CD4-positive, alpha-beta T cell treated with Interleukin-12 subunit alpha and Interleukin-12 subunit beta, for 1 hour (primary cell): ENCODE data around the gene CAMTA1.

Experiments used
- DNase-seq: peaks from one replicate; pipeline ENCODE4 v3.0.0-alpha.2; 2020

The CAMTA1 gene

DNA sequence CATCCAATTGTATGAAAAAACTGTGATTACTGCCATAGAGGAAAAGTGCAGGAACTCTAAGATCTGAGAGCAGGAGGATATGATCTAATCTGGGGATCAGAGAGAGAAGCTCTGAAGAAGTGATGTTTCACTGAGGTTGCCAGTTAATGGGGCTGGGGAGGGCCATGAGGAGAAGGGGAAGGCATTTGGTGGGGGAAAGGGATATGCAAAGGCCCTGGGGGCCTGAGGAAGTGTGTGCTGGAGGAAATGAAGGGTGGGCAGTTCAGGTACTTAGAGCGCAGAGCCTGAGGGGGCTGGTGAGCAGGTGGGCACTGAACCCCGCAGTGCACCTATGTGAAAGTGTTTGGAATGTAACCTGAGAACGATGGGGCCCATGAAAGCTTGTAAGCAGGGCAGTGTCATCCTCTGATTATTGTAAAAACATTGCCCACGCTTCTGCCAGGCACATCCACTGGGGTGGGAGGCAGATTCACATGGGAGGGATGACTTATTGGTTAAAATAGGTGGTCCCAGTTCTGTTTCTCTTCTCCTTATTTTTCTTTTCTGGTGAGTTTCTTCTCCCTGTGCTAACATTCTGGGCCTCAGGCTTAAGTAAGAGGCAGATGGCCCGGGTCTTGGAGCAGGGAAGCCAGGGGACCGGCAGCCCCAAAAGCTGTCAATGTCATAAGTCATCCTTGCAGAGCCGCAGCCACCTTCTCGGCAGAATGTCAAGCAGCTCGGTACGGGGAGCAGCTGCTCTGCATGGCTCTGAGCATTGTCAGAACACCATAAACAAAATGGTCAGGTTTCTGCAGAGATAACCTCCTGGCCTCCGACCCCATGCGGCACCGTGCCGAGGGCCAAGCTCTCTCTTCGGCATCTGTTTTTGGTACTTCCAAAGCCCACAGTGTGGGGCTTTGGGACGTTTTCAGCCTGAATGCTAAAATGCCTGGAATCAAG is 493.8 kb downstream of the CAMTA1 start:
- no peak for DNase-seq

DNA sequence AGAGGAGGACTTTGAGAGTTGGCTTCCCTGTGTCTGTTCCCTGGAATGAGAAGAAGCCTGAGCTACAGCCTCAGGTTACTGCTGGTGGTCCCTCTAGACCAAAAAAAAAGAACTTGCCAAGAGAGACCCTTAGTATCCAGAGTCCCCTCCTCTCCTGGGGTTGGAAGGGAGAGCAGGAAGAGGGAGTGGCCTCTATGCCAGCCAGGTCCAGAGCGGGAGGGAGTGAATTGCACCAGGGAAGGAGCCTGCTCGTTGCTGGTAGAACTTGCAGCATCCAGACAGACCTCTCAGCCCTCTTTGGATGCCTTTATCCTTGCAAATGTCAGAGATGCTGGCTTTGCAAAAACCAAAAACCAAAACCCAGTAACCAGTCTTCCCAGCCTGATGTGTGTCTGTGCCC is 494.5 kb downstream of the CAMTA1 start:
- DNase-seq, result no peak

DNA sequence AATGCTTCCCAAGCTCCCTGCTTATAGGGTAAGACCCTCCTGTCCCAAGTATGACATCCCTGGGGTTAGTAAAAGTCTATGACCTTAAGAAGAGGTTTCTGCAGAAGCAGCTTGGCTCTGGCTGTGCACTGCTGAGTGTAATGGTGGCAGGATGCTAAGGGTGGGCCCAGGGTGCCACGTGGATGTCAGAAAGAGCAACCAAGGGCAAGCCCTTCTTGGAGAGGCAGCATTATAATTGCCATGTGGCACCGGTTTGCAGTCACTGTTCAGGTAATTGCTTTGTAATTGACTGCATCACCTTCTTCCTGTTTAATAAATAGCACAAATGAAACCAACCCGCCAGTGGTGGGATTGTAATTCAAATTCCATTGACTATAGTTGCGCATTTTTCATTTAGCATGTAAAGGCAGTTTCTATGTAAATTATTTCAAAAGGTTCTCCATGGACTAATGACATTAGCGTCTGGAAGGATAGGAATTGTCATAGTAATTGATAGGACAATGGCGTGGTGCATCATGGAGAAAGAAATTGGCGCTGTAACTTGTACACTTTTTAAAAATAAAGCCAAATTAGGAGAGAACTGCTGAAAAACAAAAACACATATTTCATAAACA is 495.2 kb downstream of the CAMTA1 start:
- no peak for DNase-seq

DNA sequence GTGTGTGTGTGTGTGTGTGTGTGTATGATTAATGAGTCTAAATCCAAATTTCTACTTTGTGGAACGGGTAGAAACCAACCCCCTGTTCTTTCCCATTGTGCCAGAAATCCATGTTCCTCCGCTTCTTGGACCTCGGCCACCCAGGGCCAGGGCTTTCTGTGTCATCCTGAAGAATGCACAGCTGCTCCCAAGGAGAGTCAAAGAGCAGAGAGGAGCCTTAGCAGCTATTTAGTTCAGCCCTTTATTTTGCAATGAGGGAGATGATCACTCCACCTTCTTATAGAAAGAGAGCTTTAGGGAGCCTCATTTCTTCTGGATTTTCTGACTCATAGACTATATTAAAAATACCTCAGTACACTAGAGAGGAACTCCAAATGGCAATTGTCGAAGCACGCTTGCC is 496.6 kb downstream of the CAMTA1 start:
- no peak for DNase-seq

GRCh38 chr1:7284839-7285435 is 499.7 kb downstream of the CAMTA1 start:
- no peak for DNase-seq

GRCh38 chr1:7285856-7286454 is 500.7 kb downstream of the CAMTA1 start:
- no peak for DNase-seq

DNA sequence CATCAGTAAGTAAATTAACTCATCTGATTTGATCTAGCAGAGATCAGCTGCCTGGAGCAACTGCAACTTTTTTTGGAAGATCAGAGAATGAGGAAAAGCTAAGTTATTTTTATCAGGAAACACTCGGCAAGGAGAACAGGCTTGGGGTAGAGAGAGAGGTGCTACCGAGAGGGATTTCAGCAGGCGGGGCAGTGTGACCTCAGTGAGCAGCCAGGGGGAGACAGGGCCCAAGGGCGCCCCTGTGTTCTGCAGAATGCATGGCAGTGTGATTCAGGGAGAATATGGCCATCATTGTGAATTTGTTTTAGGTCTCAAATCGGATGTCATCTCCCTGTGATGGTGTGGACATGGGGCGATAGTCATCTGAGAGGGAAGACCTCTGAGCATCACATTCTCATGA is 501.8 kb downstream of the CAMTA1 start:
- no peak for DNase-seq

GRCh38 chr1:7288992-7289391 is 503.7 kb downstream of the CAMTA1 start:
- no peak for DNase-seq

DNA sequence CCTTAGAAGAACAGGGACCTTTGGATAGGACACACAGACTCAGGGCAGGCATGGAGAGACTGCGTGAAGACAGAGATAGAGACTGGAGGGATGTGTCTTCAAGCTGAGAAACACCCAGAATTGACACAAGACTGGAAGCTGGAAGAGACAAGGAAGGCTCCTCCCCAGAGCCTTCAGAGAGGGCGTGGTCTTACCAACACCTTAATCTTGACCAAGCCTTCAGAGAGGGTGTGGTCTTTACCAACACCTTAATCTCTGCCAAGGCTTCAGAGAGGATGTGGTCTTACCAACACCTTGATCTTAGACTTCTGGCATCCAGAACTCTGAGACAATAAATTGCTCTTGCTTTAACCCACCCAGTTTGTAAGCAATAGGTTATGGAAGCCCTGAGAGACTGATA is 504.4 kb downstream of the CAMTA1 start:
- DNase-seq, result no peak

GRCh38 chr1:7290971-7291970 is 506.0 kb downstream of the CAMTA1 start:
- no peak for DNase-seq

GRCh38 chr1:7292036-7292681 is 506.9 kb downstream of the CAMTA1 start:
- no peak for DNase-seq

- no peak for DNase-seq
These were observed 507.6 kb downstream of the CAMTA1 start for GRCh38 chr1:7292714-7293419.

DNA sequence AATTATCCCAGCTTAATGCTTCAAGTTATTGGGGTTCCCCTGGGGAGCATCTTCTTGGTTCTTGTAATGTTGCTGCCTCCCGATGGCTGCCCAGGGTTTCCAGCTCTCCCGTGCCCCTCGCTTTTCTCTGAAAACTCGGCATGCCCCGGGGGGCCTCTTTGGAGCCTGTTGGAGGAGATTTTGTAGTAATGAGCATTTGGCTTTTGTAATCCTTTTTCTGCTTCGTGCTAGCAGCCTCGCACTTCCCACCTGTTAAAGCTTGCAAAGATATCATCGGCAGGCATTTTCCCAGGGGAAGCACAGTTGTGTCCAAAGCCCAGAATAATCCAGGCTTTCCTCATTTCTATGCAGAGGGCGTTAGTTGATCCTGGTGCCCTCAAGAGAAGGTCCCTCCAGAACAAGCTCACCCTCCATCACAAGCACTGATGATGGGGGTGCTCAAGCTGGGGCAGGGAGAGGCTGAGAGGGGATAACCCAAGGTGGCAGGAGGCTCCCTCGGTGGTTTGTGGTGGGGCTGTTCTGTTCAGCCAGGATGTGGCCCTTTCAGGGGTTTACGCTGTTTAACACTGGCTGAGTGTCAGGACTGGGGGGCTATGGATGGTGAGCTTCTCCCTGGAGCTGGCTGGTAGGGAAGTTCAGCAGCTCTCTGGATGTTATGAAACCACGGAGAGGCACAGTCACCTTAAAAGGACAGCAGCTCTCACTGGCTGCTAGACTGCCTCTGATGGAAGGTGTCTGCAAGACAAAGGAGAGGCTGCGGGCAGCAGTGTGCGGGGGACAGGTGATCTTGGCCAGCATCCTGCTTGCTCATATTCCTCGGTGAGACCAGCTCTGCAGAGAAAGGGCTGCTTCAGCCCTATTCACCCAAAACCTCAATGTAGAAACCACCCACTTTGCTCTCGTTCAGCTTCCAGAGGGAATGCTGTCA is 508.7 kb downstream of the CAMTA1 start:
- DNase-seq, result no peak

DNA sequence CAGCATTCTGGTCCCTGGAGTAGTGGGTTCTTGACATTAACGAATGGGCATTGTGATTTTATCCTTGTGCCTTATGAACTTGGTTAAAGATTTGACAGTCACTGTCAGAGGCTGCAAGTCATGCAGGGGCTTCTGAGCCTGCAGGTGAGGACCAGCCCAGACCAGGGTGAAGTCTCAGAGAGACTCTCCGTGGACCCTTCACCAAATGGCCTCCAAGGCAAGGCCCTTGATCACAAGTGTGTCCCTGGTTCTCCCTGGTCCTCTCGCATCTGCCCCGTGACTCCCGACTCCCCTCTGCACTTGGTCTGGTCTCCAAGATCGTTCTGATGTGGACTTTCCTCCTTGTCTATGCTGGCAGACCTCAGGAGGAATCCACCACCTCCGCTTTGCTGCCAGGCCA is 509.4 kb downstream of the CAMTA1 start:
- no peak for DNase-seq

DNA sequence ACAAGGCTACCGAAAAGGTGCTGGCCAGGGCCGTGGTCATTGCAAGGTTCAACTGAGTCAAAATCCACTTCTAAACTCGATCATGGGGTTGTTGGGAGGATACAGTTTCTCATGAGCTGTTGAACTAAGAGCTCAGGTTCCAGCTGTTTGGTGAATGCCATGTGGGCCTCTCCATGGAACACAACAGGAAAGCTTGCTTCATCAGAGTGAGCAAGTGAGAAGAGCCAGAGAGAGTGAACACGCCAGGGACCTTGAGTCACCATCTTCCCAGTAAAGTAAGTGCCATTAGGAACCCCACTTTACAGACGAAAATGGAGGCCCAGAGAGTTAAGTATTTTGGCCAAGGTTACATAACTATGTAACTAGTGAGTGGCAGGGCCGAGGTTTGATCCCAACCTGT is 510.7 kb downstream of the CAMTA1 start:
- DNase-seq, result no peak

DNA sequence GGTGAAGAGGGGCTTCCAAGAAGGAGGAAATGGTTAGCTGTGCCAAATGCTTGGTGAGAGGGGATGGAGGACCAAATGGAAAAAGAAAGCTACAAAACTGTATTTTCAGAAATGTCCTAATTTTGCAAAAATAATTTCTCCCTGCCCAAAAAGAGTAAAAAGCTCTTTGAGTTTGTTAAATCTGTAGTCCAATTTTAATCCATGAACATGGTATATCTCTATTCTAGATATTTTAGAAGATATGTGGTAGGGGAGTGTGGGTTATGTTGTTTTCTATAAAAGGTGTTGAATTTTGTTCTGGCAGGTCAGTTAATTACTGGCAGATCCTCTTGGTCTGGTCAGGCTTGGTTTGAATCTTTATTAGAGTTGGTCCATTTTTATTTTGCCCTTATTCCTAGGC is 511.7 kb downstream of the CAMTA1 start:
- DNase-seq, result no peak

- DNase-seq, result no peak
These were observed 512.9 kb downstream of the CAMTA1 start for GRCh38 chr1:7298145-7298544.

- no peak for DNase-seq
These were observed 513.5 kb downstream of the CAMTA1 start for GRCh38 chr1:7298749-7299151.

- no peak for DNase-seq
These were observed 514.1 kb downstream of the CAMTA1 start for GRCh38 chr1:7299329-7299799.

GRCh38 chr1:7299994-7300393 is 514.7 kb downstream of the CAMTA1 start:
- DNase-seq, result no peak
